Measurements from ENCODE around the gene TAS2R42. TPM values are rescaled to one million over a fixed set of nuclear protein-coding genes. Genes with fewer than 3 reads are reported as not detected.

The TAS2R42 gene
- total RNA-seq, 1 experiment from 2014 or later: not detected

Other genes with a start within 250 kb of the TAS2R42 start
- gene TAS2R14, start 247.7 kb downstream of the TAS2R42 start, total RNA-seq (2021; ENCODE audit: unreplicated experiment): 1.9 TPM
- 0.54 TPM for gene TAS2R50, start 200.0 kb downstream of the TAS2R42 start, total RNA-seq (2021; ENCODE audit: unreplicated experiment)
- 0.76 TPM for gene TAS2R20, start 188.6 kb downstream of the TAS2R42 start, total RNA-seq (2021; ENCODE audit: unreplicated experiment)
- gene TAS2R19, start 164.3 kb downstream of the TAS2R42 start, total RNA-seq (2021; ENCODE audit: unreplicated experiment): 1.6 TPM
- gene TAS2R31, start 155.5 kb downstream of the TAS2R42 start, total RNA-seq (2021; ENCODE audit: unreplicated experiment): 1.7 TPM
- gene TAS2R46, start 124.6 kb downstream of the TAS2R42 start, total RNA-seq (2021; ENCODE audit: unreplicated experiment): 0.42 TPM
- gene TAS2R43, start 94.6 kb downstream of the TAS2R42 start, total RNA-seq (2021; ENCODE audit: unreplicated experiment): not detected
- 1.5 TPM for gene TAS2R30, start 52.3 kb downstream of the TAS2R42 start, total RNA-seq (2021; ENCODE audit: unreplicated experiment)
- 6.4 TPM for gene SMIM10L1, start 15.7 kb downstream of the TAS2R42 start, total RNA-seq (2021; ENCODE audit: unreplicated experiment)
- gene PRB3, start 82.8 kb upstream of the TAS2R42 start, total RNA-seq (2021; ENCODE audit: unreplicated experiment): not detected
- not detected for gene PRB4, start 123.5 kb upstream of the TAS2R42 start, total RNA-seq (2021; ENCODE audit: unreplicated experiment)
- gene PRB2, start 208.6 kb upstream of the TAS2R42 start, total RNA-seq (2021; ENCODE audit: unreplicated experiment): not detected